NOMO-1 treated with dmso at 0.1 percent for 144 hours (cell line): ENCODE data around the gene DEAF1.
"Not testable (repeated sequence)": the region's sequence is repeated elsewhere in the genome, so short reads cannot be mapped to it uniquely, and the experiment has no call there.

Source experiments
- DNase-seq: peaks from one replicate; lab custom pipeline; 2025; ENCODE audit not compliant: unreplicated experiment; lab: John Stamatoyannopoulos, UW

Gene DEAF1

GRCh38 chr11:686451-687243, 8.4 kb downstream of the DEAF1 start:
- no peak for DNase-seq

- no peak for DNase-seq
Observed at GRCh38 chr11:680970-681369, 14.1 kb downstream of the DEAF1 start.

- DNase-seq: no peak
Observed at GRCh38 chr11:680476-680875, 14.5 kb downstream of the DEAF1 start.

GRCh38 chr11:679271-680207, 15.5 kb downstream of the DEAF1 start:
- no peak for DNase-seq

- DNase-seq: no peak
Observed at GRCh38 chr11:678297-678696, 16.7 kb downstream of the DEAF1 start.

GRCh38 chr11:674406-674805, 20.6 kb downstream of the DEAF1 start:
- DNase-seq: no peak

- no peak for DNase-seq
Observed at GRCh38 chr11:673866-674265, 21.2 kb downstream of the DEAF1 start.

- no peak for DNase-seq
Observed at GRCh38 chr11:665704-666281, 29.2 kb downstream of the DEAF1 start.

GRCh38 chr11:665062-665703, 29.8 kb downstream of the DEAF1 start:
- no peak for DNase-seq

- DNase-seq: no peak
Observed at GRCh38 chr11:662689-663274, 32.2 kb downstream of the DEAF1 start.

GRCh38 chr11:660681-661444, 34.2 kb downstream of the DEAF1 start:
- no peak for DNase-seq

GRCh38 chr11:660281-660680, 34.7 kb downstream of the DEAF1 start:
- no peak for DNase-seq

- no peak for DNase-seq
Observed at GRCh38 chr11:659532-660085, 35.4 kb downstream of the DEAF1 start.

- DNase-seq: no peak
Observed at GRCh38 chr11:657691-658126, 37.3 kb downstream of the DEAF1 start.

GRCh38 chr11:656866-657265, 38.2 kb downstream of the DEAF1 start:
- DNase-seq: no peak

- DNase-seq: no peak
Observed at GRCh38 chr11:656426-656825, 38.6 kb downstream of the DEAF1 start.

GRCh38 chr11:655036-655726, 39.8 kb downstream of the DEAF1 start:
- DNase-seq: no peak

- DNase-seq: not testable (repeated sequence)
Observed at GRCh38 chr11:654444-654843, 40.6 kb downstream of the DEAF1 start.

GRCh38 chr11:653837-654236, 41.2 kb downstream of the DEAF1 start:
- no peak for DNase-seq
